Inflammatory macrophage treated with lipopolysaccharide for 4 hours (primary cell): ENCODE data around the gene FLCN.
"Not testable (repeated sequence)": the region's sequence is repeated elsewhere in the genome, so short reads cannot be mapped to it uniquely, and the experiment has no call there.

Experiments
- DNase-seq: peaks from one replicate; pipeline ENCODE4 v3.0.0-alpha.2; 2020

Gene FLCN

GRCh38 chr17:17206124-17206912 is 30.6 kb downstream of the FLCN start, which contains the start of gene PLD6:
Gene PLD6, minus strand, starts transcription at chr17:17206333. Its CDS starts 47 bp downstream, at chr17:17206286.
- DNase-seq, result peak; percentile 75

- DNase-seq, result peak; percentile 19
Measured at GRCh38 chr17:17205368-17206123, 31.4 kb downstream of the FLCN start.

GRCh38 chr17:17204635-17205231 is 32.2 kb downstream of the FLCN start:
- no peak for DNase-seq

GRCh38 chr17:17204041-17204591 is 32.9 kb downstream of the FLCN start:
- no peak for DNase-seq

- DNase-seq, result no peak
Measured at GRCh38 chr17:17203173-17203730, 33.7 kb downstream of the FLCN start.

- no peak for DNase-seq
Measured at GRCh38 chr17:17201907-17202306, 35.1 kb downstream of the FLCN start.

- no peak for DNase-seq
Measured at GRCh38 chr17:17201271-17201670, 35.7 kb downstream of the FLCN start.

- no peak for DNase-seq
Measured at GRCh38 chr17:17200831-17201230, 36.1 kb downstream of the FLCN start.

- DNase-seq, result no peak
Measured at GRCh38 chr17:17200311-17200710, 36.7 kb downstream of the FLCN start.

GRCh38 chr17:17198281-17198680 is 38.7 kb downstream of the FLCN start:
- no peak for DNase-seq

- no peak for DNase-seq
Measured at GRCh38 chr17:17196776-17197175, 40.2 kb downstream of the FLCN start.

- DNase-seq, result not testable (repeated sequence)
Measured at GRCh38 chr17:17195466-17195865, 41.5 kb downstream of the FLCN start.

- no peak for DNase-seq
Measured at GRCh38 chr17:17191961-17192381, 45.0 kb downstream of the FLCN start.

- no peak for DNase-seq
Measured at GRCh38 chr17:17191346-17191792, 45.6 kb downstream of the FLCN start.

GRCh38 chr17:17190188-17190587 is 46.8 kb downstream of the FLCN start:
- DNase-seq, result no peak

GRCh38 chr17:17189559-17189958 is 47.4 kb downstream of the FLCN start:
- no peak for DNase-seq

- DNase-seq, result no peak
Measured at GRCh38 chr17:17188586-17188985, 48.4 kb downstream of the FLCN start.

- DNase-seq, result no peak
Measured at GRCh38 chr17:17186551-17187505, 50.1 kb downstream of the FLCN start.

- DNase-seq, result no peak
Measured at GRCh38 chr17:17186051-17186450, 50.9 kb downstream of the FLCN start.

GRCh38 chr17:17184985-17185757 is 51.8 kb downstream of the FLCN start:
- not testable (repeated sequence) for DNase-seq

- no peak for DNase-seq
Measured at GRCh38 chr17:17183744-17184143, 53.2 kb downstream of the FLCN start.
